Anterior cingulate cortex (tissue), 58 donors: ENCODE measurements around the gene ZNF169.
"Not testable (repeated sequence)": the region's sequence is repeated elsewhere in the genome, so short reads cannot be mapped to it uniquely, and the experiment has no call there.

ENCODE experiments used
- DNase-seq, 58 donors: peaks; one replicate each; lab custom pipeline; 2025; lab: John Stamatoyannopoulos, UW

The ZNF169 gene

GRCh38 chr9:94281101-94281500 lies 22.0 kb downstream of the ZNF169 start:
- no peak for DNase-seq

GRCh38 chr9:94286116-94286515 lies 27.0 kb downstream of the ZNF169 start:
- DNase-seq = no peak

GRCh38 chr9:94287877-94288513 lies 28.9 kb downstream of the ZNF169 start:
- DNase-seq = no peak

GRCh38 chr9:94289691-94290090 lies 30.6 kb downstream of the ZNF169 start:
- no peak for DNase-seq

GRCh38 chr9:94298949-94299599 lies 40.0 kb downstream of the ZNF169 start:
- peak in 20 of 58 donors; percentile 5 to 66 (median 40) for DNase-seq

- DNase-seq = peak in 1 of 58 donors; percentile 5
Observed at GRCh38 chr9:94300470-94301301, 41.6 kb downstream of the ZNF169 start.

- no peak for DNase-seq
Observed at GRCh38 chr9:94301583-94301982, 42.5 kb downstream of the ZNF169 start.

GRCh38 chr9:94302426-94302825 lies 43.3 kb downstream of the ZNF169 start:
- no peak for DNase-seq

- no peak for DNase-seq
Observed at GRCh38 chr9:94303321-94303720, 44.2 kb downstream of the ZNF169 start.

- not testable (repeated sequence) for DNase-seq
Observed at GRCh38 chr9:94315034-94315984, 56.2 kb downstream of the ZNF169 start.

- DNase-seq = not testable (repeated sequence)
Observed at GRCh38 chr9:94316236-94316635, 57.1 kb downstream of the ZNF169 start.

GRCh38 chr9:94317949-94318657 lies 59.0 kb downstream of the ZNF169 start:
- not testable (repeated sequence) for DNase-seq

GRCh38 chr9:94322342-94322940 lies 63.3 kb downstream of the ZNF169 start:
- DNase-seq = not testable (repeated sequence)

GRCh38 chr9:94323153-94323798 lies 64.2 kb downstream of the ZNF169 start:
- not testable (repeated sequence) for DNase-seq

- DNase-seq = not testable (repeated sequence)
Observed at GRCh38 chr9:94325583-94325982, 66.5 kb downstream of the ZNF169 start.

- DNase-seq = not testable (repeated sequence)
Observed at GRCh38 chr9:94328544-94328943, 69.4 kb downstream of the ZNF169 start, which contains the start of gene NUTM2F. TSS of gene NUTM2F (minus strand) at chr9:94328644. CDS start at chr9:94328623, 21 bp downstream.

GRCh38 chr9:94336445-94336844 lies 77.3 kb downstream of the ZNF169 start:
- not testable (repeated sequence) for DNase-seq

GRCh38 chr9:94338723-94339122 lies 79.6 kb downstream of the ZNF169 start:
- DNase-seq = not testable (repeated sequence)
